ENCODE results near the gene DGKQ. TPM values are rescaled to one million over a fixed set of nuclear protein-coding genes. Genes with fewer than 3 reads are reported as not detected.

The DGKQ gene
- total and polyA plus RNA-seq, 2 of the 8 experiments (the other 6 are each of a cell fraction or from before 2014, with no cell fraction given) = 7.3 to 9.7 TPM

DNA sequence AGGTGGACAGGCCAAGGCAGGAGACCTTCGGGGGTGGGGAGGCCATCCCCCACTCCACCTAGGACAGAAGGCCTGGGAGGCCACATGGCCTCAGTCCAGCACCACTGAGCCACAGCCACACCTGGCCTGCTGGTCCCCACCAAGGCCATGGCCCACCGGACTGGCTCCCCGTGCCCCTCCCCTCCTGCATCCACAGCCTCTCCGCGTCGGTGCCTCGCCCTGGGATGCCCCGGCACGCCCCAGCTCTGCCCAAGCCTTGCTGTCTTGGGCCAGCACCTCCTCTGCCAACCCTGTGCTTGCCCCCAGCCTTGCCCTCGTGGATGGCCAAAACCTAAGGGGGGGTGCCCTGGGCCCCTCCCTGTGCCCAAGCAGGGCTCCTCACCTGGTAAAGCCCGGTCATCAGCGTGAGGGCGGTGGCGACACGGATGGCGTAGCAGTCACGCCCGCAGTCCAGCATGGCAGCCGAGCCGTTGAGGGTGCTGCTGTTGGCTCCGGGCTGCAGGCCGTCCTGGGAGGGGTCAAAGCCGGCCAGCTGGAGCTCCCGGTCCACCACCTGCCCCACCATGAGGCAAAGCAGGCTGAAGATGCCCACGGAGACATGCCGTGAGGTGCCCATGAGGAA is 17.5 kb upstream of the DGKQ start (continued):
- no peak for TF ChIP-seq RAD21 (IDR thresholded peaks at IDR 0.05 in 1 of 2, conservative IDR thresholded peaks at IDR 0.05 in 1 of 2; ENCODE audit: low read depth in 2 of 2, low read length in 2 of 2)
- TF ChIP-seq, protein P1, sequence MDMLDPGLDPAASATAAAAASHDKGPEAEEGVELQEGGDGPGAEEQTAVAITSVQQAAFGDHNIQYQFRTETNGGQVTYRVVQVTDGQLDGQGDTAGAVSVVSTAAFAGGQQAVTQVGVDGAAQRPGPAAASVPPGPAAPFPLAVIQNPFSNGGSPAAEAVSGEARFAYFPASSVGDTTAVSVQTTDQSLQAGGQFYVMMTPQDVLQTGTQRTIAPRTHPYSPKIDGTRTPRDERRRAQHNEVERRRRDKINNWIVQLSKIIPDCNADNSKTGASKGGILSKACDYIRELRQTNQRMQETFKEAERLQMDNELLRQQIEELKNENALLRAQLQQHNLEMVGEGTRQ (IDR thresholded peaks at IDR 0.05; ENCODE audit: low read length) = no peak
- no peak for TF ChIP-seq CHD2 (IDR thresholded peaks at IDR 0.05; ENCODE audit: low read length)
- TF ChIP-seq TAF1 (IDR thresholded peaks at IDR 0.05; ENCODE audit: low read depth, low read length) = no peak
- no peak for TF ChIP-seq ZNF274 (IDR thresholded peaks at IDR 0.05; ENCODE audit: borderline replicate concordance, extremely low read depth, low read length)
- TF ChIP-seq YY1 (IDR thresholded peaks at IDR 0.05; ENCODE audit: low read depth, low read length) = no peak
- TF ChIP-seq GABPA (IDR thresholded peaks at IDR 0.05; ENCODE audit: borderline replicate concordance, insufficient read depth, low read length) = no peak
- no peak for TF ChIP-seq MAFK (IDR thresholded peaks at IDR 0.05; ENCODE audit: low read depth, low read length)
- no peak for TF ChIP-seq CEBPB (IDR thresholded peaks at IDR 0.05; ENCODE audit: low read depth, low read length)
- TF ChIP-seq NRF1 (IDR thresholded peaks at IDR 0.05; ENCODE audit: low read depth, low read length) = no peak
- no peak for TF ChIP-seq SIX5 (IDR thresholded peaks at IDR 0.05; ENCODE audit: low read depth, low read length)
- no peak for TF ChIP-seq SP4 (IDR thresholded peaks at IDR 0.05; ENCODE audit: low read length)

All from H1 (cell line).